Raji (cell line): ENCODE results near the gene GNAT1.
A peak's percentile ranks its signal among the peaks of the same experiment; 100 is the strongest.

Experiments
- POLR2A ChIP-seq: IDR thresholded peaks from 2 replicates; pipeline ENCODE4 v1.6.1; 2011; ENCODE audit warnings: low read depth, low read length, control low read depth; ENCODE audit not compliant: insufficient read depth

GNAT1 gene

GRCh38 chr3:50212502-50212901, 21.1 kb downstream of the GNAT1 start:
- TF ChIP-seq POLR2A = no peak

- TF ChIP-seq POLR2A = no peak
Measured at GRCh38 chr3:50212971-50213370, 21.6 kb downstream of the GNAT1 start.

GRCh38 chr3:50213373-50213772, 22.0 kb downstream of the GNAT1 start:
- TF ChIP-seq POLR2A = no peak

- TF ChIP-seq POLR2A = no peak
Measured at GRCh38 chr3:50214824-50215223, 23.4 kb downstream of the GNAT1 start.

- TF ChIP-seq POLR2A = no peak
Measured at GRCh38 chr3:50215529-50215928, 24.1 kb downstream of the GNAT1 start.

- no peak for TF ChIP-seq POLR2A
Measured at GRCh38 chr3:50217681-50218080, 26.3 kb downstream of the GNAT1 start.

- TF ChIP-seq POLR2A = no peak
Measured at GRCh38 chr3:50218448-50218847, 27.0 kb downstream of the GNAT1 start.

- TF ChIP-seq POLR2A = no peak
Measured at GRCh38 chr3:50219285-50219684, 27.9 kb downstream of the GNAT1 start.

- TF ChIP-seq POLR2A = no peak
Measured at GRCh38 chr3:50220109-50220508, 28.7 kb downstream of the GNAT1 start.

- no peak for TF ChIP-seq POLR2A
Measured at GRCh38 chr3:50221051-50221410, 29.6 kb downstream of the GNAT1 start.

GRCh38 chr3:50221411-50222168, 30.2 kb downstream of the GNAT1 start:
- TF ChIP-seq POLR2A = no peak

- TF ChIP-seq POLR2A = no peak
Measured at GRCh38 chr3:50222169-50222528, 30.7 kb downstream of the GNAT1 start.

GRCh38 chr3:50224639-50225038, 33.2 kb downstream of the GNAT1 start:
- TF ChIP-seq POLR2A = no peak

GRCh38 chr3:50226888-50227389, 35.5 kb downstream of the GNAT1 start:
- no peak for TF ChIP-seq POLR2A

GRCh38 chr3:50227390-50228183, 36.2 kb downstream of the GNAT1 start:
- peak; percentile 80 for TF ChIP-seq POLR2A

- TF ChIP-seq POLR2A = no peak
Measured at GRCh38 chr3:50229490-50229889, 38.1 kb downstream of the GNAT1 start.

- TF ChIP-seq POLR2A = no peak
Measured at GRCh38 chr3:50230104-50230793, 38.8 kb downstream of the GNAT1 start.

GRCh38 chr3:50230794-50231125, 39.4 kb downstream of the GNAT1 start:
- no peak for TF ChIP-seq POLR2A
